Colonic mucosa (tissue), 4 donors: Measurements from ENCODE around the gene FOCAD. TPM values are rescaled to one million over a fixed set of nuclear protein-coding genes. Genes with fewer than 3 reads are reported as not detected.

Experiments
- DNase-seq: peaks from one replicate; pipeline ENCODE4 v3.0.0-alpha.2; 2020
- H3K27ac ChIP-seq: fragments of 200-600 bp; one replicate; pipeline ENCODE4 v1.8.0; 2021
- H3K27me3 ChIP-seq: fragments of 200-600 bp; one replicate; pipeline ENCODE4 v1.8.0; 2021
- H3K36me3 ChIP-seq: fragments of 200-600 bp; one replicate; pipeline ENCODE4 v1.8.0; 2021
- H3K4me1 ChIP-seq: fragments of 200-600 bp; one replicate; pipeline ENCODE4 v1.8.0; 2021; ENCODE audit warnings: mild to moderate bottlenecking
- H3K4me3 ChIP-seq: fragments of 200-600 bp; one replicate; pipeline ENCODE4 v1.8.0; 2021
- H3K9ac ChIP-seq, 2 donors: one replicate each; pipeline ENCODE4 v1.7.0; 2013; ENCODE audit warnings: control low read depth in 2 of 2, low read depth in 2 of 2, low read length in 2 of 2
- H3K9me3 ChIP-seq: fragments of 200-600 bp; one replicate; pipeline ENCODE4 v1.8.0; 2021
- CTCF ChIP-seq: fragments of 200-600 bp; IDR thresholded peaks from one replicate; pipeline ENCODE4 v1.8.0; 2022; ENCODE audit warnings: antibody characterized with exemption, mild to moderate bottlenecking
- intact Hi-C: fragments of 100-400 bp; cut with DNase I; formaldehyde crosslinking; loops from one replicate; pipeline ENCODE4 v1.14.1; 2022
- total RNA-seq, 2 donors: library from RNA; stranded (reverse); fragmentation: NEBNext Ultra II Directional in 1 of 2; extraction: Animal tissue kit (Norgen Biotek cat#: 25700) in 1 of 2; gene quantifications; one replicate each; pipeline ENCODE4 v1.2.1, GENCODE V29; 2021
- donor health status: healthy.
- donor health status: DM: no; HTN: no; CAD: no.
- donor health status: DM: no; HTN: no; CAD: no.

FOCAD gene
- total RNA-seq, 2 donors from 2014 or later = 26.8 to 44.3 TPM

GRCh38 chr9:20837166-20837565 lies 153.1 kb downstream of the FOCAD start:
- no peak for TF ChIP-seq CTCF
- no peak overlapping the region for H3K4me3 ChIP-seq
- DNase-seq = no peak
- no peaks in the 10 kb centered on the region for H3K4me1 ChIP-seq
- intact Hi-C loops = no loop called here
- H3K9me3 ChIP-seq = no peaks in the 10 kb centered on the region
- H3K36me3 ChIP-seq = no peaks in the 10 kb centered on the region
- H3K9ac ChIP-seq = no peak overlapping the region
- H3K27me3 ChIP-seq = no peaks in the 10 kb centered on the region
- no peak overlapping the region for H3K27ac ChIP-seq

GRCh38 chr9:20838218-20838617 lies 154.2 kb downstream of the FOCAD start:
- Histone ChIP-seq H3K36me3 (no peaks in the 10 kb centered on the region), H3K4me3 (no peak overlapping the region), H3K27ac (no peak overlapping the region), H3K9ac (no peak overlapping the region), H3K27me3 (no peaks in the 10 kb centered on the region), H3K4me1 (no peaks in the 10 kb centered on the region), H3K9me3 (no peaks in the 10 kb centered on the region)
- no peak for DNase-seq
- intact Hi-C loops = no loop called here
- no peak for TF ChIP-seq CTCF

GRCh38 chr9:20844916-20845315 lies 160.9 kb downstream of the FOCAD start:
- Histone ChIP-seq H3K27me3 (no peaks in the 10 kb centered on the region), H3K4me1 (no peaks in the 10 kb centered on the region), H3K9ac (no peak overlapping the region), H3K36me3 (no peaks in the 10 kb centered on the region), H3K4me3 (no peak overlapping the region), H3K27ac (no peak overlapping the region), H3K9me3 (no peaks in the 10 kb centered on the region)
- TF ChIP-seq CTCF = no peak
- no peak for DNase-seq
- intact Hi-C loops = no loop called here

- TF ChIP-seq CTCF = no peak
- no peak overlapping the region for H3K27ac ChIP-seq
- no peak for DNase-seq
- H3K36me3 ChIP-seq = no peaks in the 10 kb centered on the region
- no peak overlapping the region for H3K9ac ChIP-seq
- H3K4me1 ChIP-seq = no peaks in the 10 kb centered on the region
- intact Hi-C loops = no loop called here
- H3K9me3 ChIP-seq = no peaks in the 10 kb centered on the region
- H3K4me3 ChIP-seq = no peak overlapping the region
- no peaks in the 10 kb centered on the region for H3K27me3 ChIP-seq
These were observed 164.4 kb downstream of the FOCAD start for GRCh38 chr9:20848490-20848889.

GRCh38 chr9:20853866-20854265 lies 169.8 kb downstream of the FOCAD start:
- H3K36me3 ChIP-seq = no peaks in the 10 kb centered on the region
- no peaks in the 10 kb centered on the region for H3K4me1 ChIP-seq
- H3K27me3 ChIP-seq = no peaks in the 10 kb centered on the region
- H3K4me3 ChIP-seq = no peak overlapping the region
- no peak overlapping the region for H3K9ac ChIP-seq
- no peak for DNase-seq
- no peak overlapping the region for H3K27ac ChIP-seq
- intact Hi-C loops = no loop called here
- H3K9me3 ChIP-seq = no peaks in the 10 kb centered on the region
- TF ChIP-seq CTCF = no peak

GRCh38 chr9:20854444-20854843 lies 170.4 kb downstream of the FOCAD start:
- no peaks in the 10 kb centered on the region for H3K36me3 ChIP-seq
- intact Hi-C loops = no loop called here
- TF ChIP-seq CTCF = no peak
- no peak overlapping the region for H3K9ac ChIP-seq
- DNase-seq = no peak
- H3K4me1 ChIP-seq = no peaks in the 10 kb centered on the region
- H3K9me3 ChIP-seq = no peaks in the 10 kb centered on the region
- H3K27ac ChIP-seq = no peak overlapping the region
- no peaks in the 10 kb centered on the region for H3K27me3 ChIP-seq
- no peak overlapping the region for H3K4me3 ChIP-seq
